ENCODE measurements around the gene RYR3. TPM values are rescaled to one million over a fixed set of nuclear protein-coding genes. Genes with fewer than 3 reads are reported as not detected.
"Not testable (repeated sequence)": the region's sequence is repeated elsewhere in the genome, so short reads cannot be mapped to it uniquely, and the experiment has no call there.

The RYR3 gene
- total RNA-seq, 1 donor from 2014 or later, result 0.72 TPM

GRCh38 chr15:33518421-33518820, 207.7 kb downstream of the RYR3 start:
- ATAC-seq, result no peak

GRCh38 chr15:33524274-33524673, 213.5 kb downstream of the RYR3 start:
- ATAC-seq, result no peak

DNA sequence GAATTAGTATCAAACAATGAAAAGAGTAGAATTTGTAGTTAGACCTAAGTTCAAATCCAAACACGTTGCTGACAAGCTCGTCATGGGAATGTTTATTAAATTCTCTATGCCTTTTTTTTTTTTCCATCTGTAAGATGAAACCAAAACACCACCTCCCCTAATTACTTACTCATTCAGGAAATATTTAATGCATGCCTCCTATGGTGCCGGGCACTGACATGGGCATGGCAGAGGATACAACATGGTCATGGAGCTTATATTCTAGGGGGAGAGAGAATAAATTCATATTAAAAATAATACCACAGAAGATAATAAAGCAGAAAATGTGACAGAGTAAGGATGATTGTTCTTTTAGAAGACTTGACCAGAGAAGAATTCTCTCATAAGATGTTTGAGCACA, 215.8 kb downstream of the RYR3 start:
- ATAC-seq, result no peak

DNA sequence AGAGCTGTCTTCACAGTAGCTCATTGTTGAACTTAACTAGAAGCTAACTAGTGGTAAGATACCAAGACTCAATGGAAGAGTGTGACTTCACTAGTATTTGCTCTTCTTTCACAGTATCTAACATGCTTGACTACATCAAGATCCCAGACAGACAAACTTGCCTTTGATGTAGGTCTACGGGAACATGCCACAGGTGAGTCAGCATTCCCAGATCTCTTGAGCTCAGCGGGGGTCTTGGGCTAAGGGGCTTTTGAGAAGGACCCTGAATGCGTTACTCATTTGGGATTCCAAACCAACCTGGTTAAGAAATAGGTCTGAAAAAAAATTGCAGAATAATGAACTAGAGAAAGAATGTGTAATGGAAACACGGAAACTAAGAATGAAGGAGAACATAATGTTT, 222.4 kb downstream of the RYR3 start:
- ATAC-seq, result no peak

GRCh38 chr15:33534642-33535041, 223.9 kb downstream of the RYR3 start:
- ATAC-seq, result no peak

GRCh38 chr15:33535135-33535534, 224.4 kb downstream of the RYR3 start:
- ATAC-seq, result no peak

DNA sequence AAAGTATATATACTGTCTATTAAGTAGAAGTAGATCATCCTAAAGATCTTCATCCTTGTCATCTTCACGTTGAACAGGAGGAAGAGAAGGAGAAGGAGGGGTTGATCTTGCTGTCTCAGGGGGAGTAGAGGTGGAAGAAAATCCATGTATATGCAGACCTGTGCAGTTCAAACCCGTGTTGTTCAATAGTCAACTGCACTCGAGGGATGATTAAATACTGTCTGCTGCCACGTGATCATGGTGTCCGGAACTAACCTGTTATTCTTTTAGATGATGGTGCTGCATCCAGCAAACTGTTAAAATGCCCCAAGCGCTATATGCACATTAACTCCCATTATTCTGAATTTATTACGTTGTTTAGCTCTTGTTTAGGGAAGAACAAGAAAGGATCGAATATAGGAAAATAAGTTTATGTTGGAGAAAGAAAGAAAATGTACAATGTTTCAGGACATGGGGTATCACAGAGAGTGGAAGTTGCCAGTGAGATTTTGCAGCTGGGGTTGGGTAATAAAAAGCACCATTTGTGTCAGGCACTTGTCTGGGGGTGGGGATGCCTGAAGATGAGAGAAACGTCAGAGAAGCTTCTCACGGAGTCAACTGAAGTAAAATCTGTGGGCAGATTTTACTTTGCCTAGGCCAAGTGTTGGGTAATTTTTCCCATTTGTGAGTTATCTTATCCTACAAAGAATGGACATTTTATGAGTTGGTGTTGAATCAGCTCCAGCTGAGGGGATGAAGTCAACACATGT, 229.2 kb downstream of the RYR3 start:
- no peak for ATAC-seq

GRCh38 chr15:33543957-33544356, 233.2 kb downstream of the RYR3 start:
- no peak for ATAC-seq

GRCh38 chr15:33545866-33546265, 235.1 kb downstream of the RYR3 start:
- no peak for ATAC-seq

- ATAC-seq, result peak; percentile 59
Measured at GRCh38 chr15:33547876-33548275, 237.1 kb downstream of the RYR3 start.

- no peak for ATAC-seq
Measured at GRCh38 chr15:33551860-33552259, 241.1 kb downstream of the RYR3 start.

DNA sequence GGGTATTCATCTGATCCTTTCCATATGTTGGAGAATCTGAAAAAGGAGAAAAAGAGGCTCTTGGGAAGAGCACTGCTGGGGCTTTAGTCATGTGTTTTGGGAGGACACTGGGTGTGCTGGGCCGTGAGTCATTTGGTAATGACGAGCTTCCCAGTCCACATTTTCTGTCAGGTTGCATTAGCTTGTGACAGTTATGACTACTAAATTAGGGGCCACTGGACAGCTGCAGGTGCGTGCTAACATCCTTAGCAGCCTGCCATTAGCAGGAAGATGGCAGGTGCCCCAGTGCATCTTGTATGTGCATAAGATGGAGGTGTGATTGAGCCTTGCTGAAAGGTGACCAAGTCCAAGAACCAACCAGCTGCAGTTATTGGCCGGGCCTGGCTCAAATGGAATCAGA, 242.4 kb downstream of the RYR3 start:
- ATAC-seq, result no peak

GRCh38 chr15:33559207-33559890, 248.6 kb downstream of the RYR3 start:
- ATAC-seq, result peak; percentile 18

DNA sequence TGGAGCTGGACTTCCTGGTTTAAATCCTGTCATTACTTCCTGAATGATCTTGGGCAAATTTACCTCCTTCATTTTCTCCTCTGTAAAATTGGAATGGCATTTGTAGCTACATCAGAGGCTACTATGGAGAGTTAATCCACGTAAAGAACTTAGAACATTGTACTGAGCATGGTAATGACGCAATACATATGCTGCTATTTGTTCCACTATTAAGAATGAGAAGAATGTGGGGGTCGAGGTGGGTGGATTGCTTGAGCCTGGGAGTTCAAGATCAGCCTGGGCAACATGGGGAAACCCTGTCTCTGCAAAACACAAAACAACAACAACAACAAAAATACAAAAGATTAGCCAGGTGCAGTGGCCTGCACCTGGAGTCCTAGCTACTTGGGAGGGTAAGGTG, 250.6 kb downstream of the RYR3 start:
- no peak for ATAC-seq

- no peak for ATAC-seq
Measured at GRCh38 chr15:33561967-33562366, 251.2 kb downstream of the RYR3 start.

GRCh38 chr15:33565094-33565493, 254.3 kb downstream of the RYR3 start:
- no peak for ATAC-seq

DNA sequence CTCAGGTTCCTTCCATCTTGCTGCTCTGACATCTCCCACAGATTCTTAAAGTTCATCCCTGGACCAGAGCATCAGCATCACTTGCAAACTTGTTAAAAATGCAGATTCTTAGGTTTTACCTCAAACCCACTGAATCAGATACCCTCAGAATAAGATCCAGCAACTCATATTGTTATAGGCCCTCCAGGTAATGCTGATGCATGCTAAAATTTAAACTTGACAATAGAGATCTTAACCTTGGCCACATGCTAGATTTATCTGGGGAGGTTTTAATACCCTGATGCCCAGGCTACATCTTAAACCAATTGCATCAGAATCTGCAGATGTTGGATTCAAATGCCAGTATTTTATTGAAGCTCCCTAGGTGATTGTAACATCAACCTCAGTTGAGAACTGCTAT, 256.9 kb downstream of the RYR3 start:
- ATAC-seq, result no peak

DNA sequence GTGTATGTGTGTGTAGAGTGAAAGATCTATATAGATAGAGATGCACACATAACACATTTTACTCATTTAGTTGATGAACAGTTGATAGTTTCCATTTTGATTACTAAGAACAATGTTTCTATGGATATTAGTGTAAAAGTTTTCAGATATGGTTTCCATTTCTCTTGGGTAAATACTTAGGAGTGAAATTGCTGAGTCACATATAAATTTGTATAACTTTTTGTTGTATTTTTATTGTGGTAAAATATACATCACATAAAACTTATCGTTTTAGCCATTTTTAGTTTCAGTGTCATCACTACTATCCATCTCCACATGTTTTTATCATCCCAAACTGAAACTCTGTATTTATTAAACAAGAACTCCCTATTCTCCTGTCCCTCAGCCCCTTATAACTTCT, 258.3 kb downstream of the RYR3 start:
- no peak for ATAC-seq

DNA sequence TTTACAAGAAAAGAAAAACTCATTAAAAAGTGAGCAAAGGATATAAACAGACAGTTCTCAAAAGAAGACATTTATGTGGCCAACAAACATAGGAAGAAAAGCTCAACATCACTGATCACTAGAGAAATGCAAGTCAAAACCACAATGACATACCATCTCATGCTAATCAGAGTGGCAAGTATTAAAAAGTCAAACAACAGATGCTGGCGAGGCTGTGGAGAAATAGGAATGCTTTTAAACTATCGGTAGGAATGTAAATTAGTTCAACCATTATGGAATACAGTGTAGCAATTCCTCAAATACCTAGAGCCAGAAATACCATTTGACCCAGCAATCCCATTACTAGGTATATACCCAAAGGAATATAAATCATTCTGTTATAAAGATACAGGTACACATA, 267.1 kb downstream of the RYR3 start:
- ATAC-seq, result not testable (repeated sequence)

DNA sequence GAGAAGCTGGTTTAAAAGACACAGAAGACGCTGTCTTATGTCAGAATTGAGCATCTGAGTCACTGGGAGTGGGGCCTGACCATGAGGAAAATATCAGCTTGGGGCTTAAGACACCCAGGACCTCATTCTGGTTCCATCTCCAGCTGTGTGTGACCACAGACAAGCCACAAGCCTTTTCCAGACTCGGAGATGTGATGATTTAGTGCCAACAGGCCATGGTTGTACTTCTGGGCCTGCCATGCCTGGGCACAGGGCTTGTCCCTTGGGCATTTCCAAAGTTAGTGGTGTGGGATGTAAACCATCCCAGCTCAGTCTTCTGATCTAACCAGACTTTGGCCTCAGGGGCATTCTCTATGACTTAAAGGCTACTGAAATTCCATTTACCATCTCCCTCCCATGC, 269.8 kb downstream of the RYR3 start:
- ATAC-seq, result no peak

GRCh38 chr15:33581032-33581431, 270.3 kb downstream of the RYR3 start:
- ATAC-seq, result peak; percentile 55

- ATAC-seq, result no peak
Measured at GRCh38 chr15:33584797-33585196, 274.0 kb downstream of the RYR3 start.

DNA sequence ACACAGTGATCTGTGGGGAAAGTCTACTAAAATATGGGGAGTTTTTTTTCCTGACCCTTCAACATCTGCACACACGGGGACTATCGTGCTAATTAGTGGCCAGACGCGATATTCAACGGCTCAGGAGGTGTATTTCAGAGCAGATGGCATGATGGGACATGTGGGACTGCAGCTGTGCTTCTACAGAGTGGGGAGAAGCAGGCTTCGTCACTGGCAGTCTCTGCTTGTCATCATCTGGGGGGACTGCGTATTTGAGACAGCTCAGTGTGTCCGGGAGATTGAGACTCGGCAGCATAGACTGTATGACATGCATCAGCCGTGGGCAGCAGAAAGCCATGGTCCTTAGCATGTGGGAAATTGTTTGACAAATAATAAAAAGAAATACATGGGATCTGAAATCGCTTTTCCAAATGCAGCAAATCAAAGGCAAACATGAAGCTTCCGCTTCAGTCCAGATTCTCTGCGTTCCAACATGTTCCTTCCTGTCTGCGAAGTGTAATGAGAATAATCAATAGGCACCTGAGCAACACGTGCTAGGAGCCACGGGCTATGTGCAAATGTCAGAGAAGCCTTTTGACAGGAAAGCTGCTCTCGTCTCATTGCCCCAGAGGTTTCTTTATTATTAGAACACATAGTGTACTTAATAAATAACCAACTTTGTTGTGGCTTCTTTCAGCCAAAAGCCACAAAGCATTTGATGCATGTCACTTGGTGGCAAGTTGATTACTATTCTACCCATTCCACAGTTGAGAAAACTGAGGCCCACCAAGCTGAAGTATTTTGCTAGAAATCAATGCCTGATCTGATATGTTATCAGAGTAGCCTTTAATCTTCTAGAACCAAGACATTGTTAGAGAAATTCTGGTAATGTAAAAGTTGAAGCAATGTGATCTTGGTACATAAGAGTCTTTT, 276.3 kb downstream of the RYR3 start:
- no peak for ATAC-seq

All from esophagus mucosa (tissue), 1 donor.